Renal pelvis (tissue), 3 donors: Measurements from ENCODE around the gene ANXA6. TPM values are rescaled to one million over a fixed set of nuclear protein-coding genes. Genes with fewer than 3 reads are reported as not detected.

Experiments used
- polyA plus RNA-seq, 3 donors: library from polyadenylated mRNA; unstranded; fragments of 120-200 nt; gene quantifications; one replicate each; pipeline ENCODE4 v1.2.1, GENCODE V29; 2013; ENCODE audit not compliant: insufficient read length in 3 of 3

The ANXA6 gene
- polyA plus RNA-seq, 3 donors, result 120 to 152 (median 140) TPM

Other genes starting within 250 kb of the ANXA6 start
- 1,000 to 10,000 TPM; 1,360 to 1,471 (median 1,367) TPM for gene GPX3, start 137.2 kb downstream of the ANXA6 start, polyA plus RNA-seq
- gene TNIP1, start 76.7 kb downstream of the ANXA6 start, polyA plus RNA-seq, result 10 to 100 TPM; 69.0 to 77.2 (median 76.5) TPM
- gene CCDC69, start 66.3 kb upstream of the ANXA6 start, polyA plus RNA-seq, result 1 to 10 TPM; 5.1 to 5.5 (median 5.2) TPM
- 10 to 100 TPM; 27.2 to 29.3 (median 27.4) TPM for gene GM2A, start 95.4 kb upstream of the ANXA6 start, polyA plus RNA-seq
- gene SLC36A3, start 146.0 kb upstream of the ANXA6 start, polyA plus RNA-seq, result not detected
- 10 to 100 TPM in 2 of 3 donors, 1 to 10 TPM in 1; 7.6 to 16.4 (median 16.0) TPM for gene SLC36A2, start 189.8 kb upstream of the ANXA6 start, polyA plus RNA-seq